Inflammatory macrophage (primary cell): ENCODE measurements around the gene LSM5.

Experiments used
- DNase-seq, 2 donors: peaks; one replicate each; pipeline ENCODE4 v3.0.0-alpha.2; 2020 to 2022

Gene LSM5

DNA sequence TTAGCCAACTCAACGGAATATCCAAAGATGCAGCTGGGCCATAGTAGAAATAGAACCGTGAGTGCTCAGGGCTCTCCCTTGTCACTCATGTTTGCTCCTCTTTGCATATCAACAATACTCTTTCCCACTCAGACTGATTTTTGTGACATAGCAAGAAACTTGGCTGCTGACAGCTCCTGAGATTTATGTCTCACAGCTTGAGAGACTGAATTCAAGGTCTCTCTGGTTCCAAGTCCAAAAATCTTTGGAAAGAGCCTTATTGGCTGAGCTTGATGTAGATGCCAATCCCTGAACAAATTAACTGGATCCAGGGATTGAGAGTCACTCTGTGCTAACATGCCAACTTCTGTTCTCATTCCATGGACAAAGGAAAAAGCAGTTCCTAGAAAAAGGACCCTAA is 30.4 kb downstream of the LSM5 start:
- no peak for DNase-seq

DNA sequence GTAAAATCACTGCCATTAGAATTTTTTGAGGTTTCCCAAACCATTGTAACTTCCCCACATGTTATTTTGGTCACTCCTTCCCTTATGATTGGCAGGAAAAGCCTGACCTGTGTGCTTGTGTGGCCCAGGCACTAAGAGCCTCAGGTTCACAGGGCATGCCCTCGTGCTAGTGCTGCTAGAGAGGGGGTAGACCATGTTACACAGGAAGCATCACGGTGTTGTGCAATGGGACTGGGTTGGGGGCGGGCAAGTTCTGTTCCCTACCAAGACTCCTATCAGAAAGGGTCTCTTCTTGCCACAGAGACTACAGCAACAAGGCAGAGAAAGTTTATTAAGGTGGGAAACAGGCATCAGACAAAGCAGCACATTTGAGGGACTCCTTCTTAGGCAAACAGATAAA is 32.2 kb downstream of the LSM5 start:
- no peak for DNase-seq

- DNase-seq = no peak
These were observed 36.7 kb downstream of the LSM5 start for GRCh38 chr7:32453341-32454011.

DNA sequence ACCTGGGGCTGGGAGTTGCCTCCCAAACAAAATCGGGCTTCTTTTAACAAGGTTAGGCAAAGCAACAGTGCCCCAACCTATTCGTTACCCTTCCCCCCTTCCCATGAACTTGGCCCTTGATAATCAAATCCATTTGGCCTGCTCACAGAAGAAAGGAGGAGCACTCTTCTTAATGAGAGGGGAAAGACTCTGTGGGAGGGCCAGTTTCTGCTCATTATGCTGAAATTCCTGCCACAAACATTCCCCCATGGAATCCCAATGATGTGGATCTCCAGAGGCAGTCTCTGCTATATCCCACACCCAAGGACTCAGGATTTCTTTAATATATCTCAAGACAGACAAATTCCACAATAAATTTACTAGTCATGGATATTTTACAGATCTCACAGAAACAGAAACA is 43.0 kb downstream of the LSM5 start:
- no peak for DNase-seq

GRCh38 chr7:32436146-32436928 is 53.8 kb downstream of the LSM5 start:
- no peak for DNase-seq
